ENCODE data around the gene SLC1A5.

The SLC1A5 gene

GRCh38 chr19:46741447-46741846 lies 46.9 kb downstream of the SLC1A5 start:
- DNase-seq (ENCODE audit: low spot score) = no peak
- POLR2A ChIA-PET (ENCODE audit: low non-redundant PET) = no interaction called here
- H3K27ac ChIP-seq = peak overlapping the region; percentile 24
- no peak for TF ChIP-seq CTCF (conservative IDR thresholded peaks at IDR 0.05; ENCODE audit: low read depth)
- CTCF ChIA-PET = interaction anchor here (0.8 kb wide), 1 partner anchor 9 kb away, joined by 6 read pairs; no protein-coding TSS in a partner anchor

GRCh38 chr19:46739290-46739771 lies 49.1 kb downstream of the SLC1A5 start:
- peak overlapping the region; percentile 7 for H3K27ac ChIP-seq
- ChIA-PET CTCF (interaction anchor here (0.6 kb wide), 1 partner anchor 12 kb away, joined by 3 read pairs; no protein-coding TSS in a partner anchor), POLR2A (ENCODE audit: low non-redundant PET) (no interaction called here)
- TF ChIP-seq CTCF (conservative IDR thresholded peaks at IDR 0.05; ENCODE audit: low read depth) = no peak
- no peak for DNase-seq (ENCODE audit: low spot score)

- peak overlapping the region; percentile 19; the same call in 1 of the 2 replicates for H3K27ac ChIP-seq
- no peak for DNase-seq (ENCODE audit: low spot score)
- ChIA-PET POLR2A (ENCODE audit: low non-redundant PET) (no interaction called here), CTCF (no interaction called here)
- TF ChIP-seq CTCF (conservative IDR thresholded peaks at IDR 0.05; ENCODE audit: low read depth) = no peak
Observed at GRCh38 chr19:46737761-46738171, 50.6 kb downstream of the SLC1A5 start.

GRCh38 chr19:46737298-46737654 lies 51.1 kb downstream of the SLC1A5 start:
- DNase-seq (ENCODE audit: low spot score) = no peak
- TF ChIP-seq CTCF (conservative IDR thresholded peaks at IDR 0.05; ENCODE audit: low read depth) = no peak
- ChIA-PET CTCF (no interaction called here), POLR2A (ENCODE audit: low non-redundant PET) (no interaction called here)
- 0 out of 2 replicates have a peak overlapping the region, but pooled peaks have one; percentile 19 for H3K27ac ChIP-seq

- TF ChIP-seq CTCF (conservative IDR thresholded peaks at IDR 0.05; ENCODE audit: low read depth) = no peak
- ChIA-PET POLR2A (ENCODE audit: low non-redundant PET) (no interaction called here), CTCF (no interaction called here)
- no peak for DNase-seq (ENCODE audit: low spot score)
- 0 out of 2 replicates have a peak overlapping the region, but pooled peaks have one; percentile 19 for H3K27ac ChIP-seq
Observed at GRCh38 chr19:46736531-46737297, 51.7 kb downstream of the SLC1A5 start.

- no peak overlapping the region for H3K27ac ChIP-seq
- TF ChIP-seq CTCF (conservative IDR thresholded peaks at IDR 0.05; ENCODE audit: low read depth) = no peak
- ChIA-PET CTCF (interaction anchor here (0.6 kb wide), 1 partner anchor 12 kb away, joined by 5 read pairs; the partner anchor contains the start of gene FKRP), POLR2A (ENCODE audit: low non-redundant PET) (no interaction called here)
- DNase-seq (ENCODE audit: low spot score) = no peak
Observed at GRCh38 chr19:46733690-46734292, 54.6 kb downstream of the SLC1A5 start.
